Fibroblast of lung (primary cell): ENCODE results near the gene NMNAT3. TPM values are rescaled to one million over a fixed set of nuclear protein-coding genes. Genes with fewer than 3 reads are reported as not detected.

Experiments used
- DNase-seq, 2 donors: peaks; one replicate each; pipeline versions ENCODE4 v3.0.0 to v3.0.0-alpha.2; 2010; ENCODE audit warnings: low read depth in 2 of 2
- H2AFZ ChIP-seq: 2 replicates; pipeline ENCODE4 v1.5.1; 2012; ENCODE audit warnings: low read length, control low read depth, inconsistent platforms
- H3K27ac ChIP-seq: 2 replicates; pipeline ENCODE4 v1.5.1; 2011; ENCODE audit warnings: low read length, control low read depth; ENCODE audit not compliant: insufficient read depth
- H3K27me3 ChIP-seq: 2 replicates; pipeline ENCODE4 v1.5.1; 2011; ENCODE audit warnings: mild to moderate bottlenecking, low read length; ENCODE audit not compliant: control insufficient read depth, insufficient read depth
- H3K36me3 ChIP-seq: 2 replicates; pipeline ENCODE4 v1.5.1; 2011; ENCODE audit warnings: low read length; ENCODE audit not compliant: control insufficient read depth, insufficient read depth
- H3K4me1 ChIP-seq: 2 replicates; pipeline ENCODE4 v1.5.1; 2011; ENCODE audit warnings: low read length; ENCODE audit not compliant: control insufficient read depth, insufficient read depth; ENCODE audit errors: extremely low read depth
- H3K4me2 ChIP-seq: 2 replicates; pipeline ENCODE4 v1.5.1; 2011; ENCODE audit warnings: low read length, control low read depth; ENCODE audit not compliant: insufficient read depth; ENCODE audit errors: extremely low read depth
- H3K4me3 ChIP-seq, 4 experiments: fragments of 200-600 bp in 1 of 4; sonication (generic) in 1 of 4; replicated peaks in 1 of 4; 2 replicates each; pipeline ENCODE4 v1.5.1; 2011 to 2016; ENCODE audit warnings: low read length in 4 of 4, low read depth in 3 of 4, mild to moderate bottlenecking in 3 of 4, control low read depth in 2 of 4, inconsistent platforms in 1 of 4, mixed read lengths in 1 of 4; ENCODE audit not compliant: insufficient read depth in 1 of 4; ENCODE audit errors: control extremely low read depth in 1 of 4
- H3K79me2 ChIP-seq: 2 replicates; pipeline ENCODE4 v1.5.1; 2012; ENCODE audit warnings: mild to moderate bottlenecking, low read length, inconsistent platforms; ENCODE audit not compliant: control insufficient read depth, insufficient read depth
- H3K9ac ChIP-seq: 2 replicates; pipeline ENCODE4 v1.5.1; 2011; ENCODE audit warnings: mild to moderate bottlenecking, low read length, control low read depth; ENCODE audit not compliant: insufficient read depth
- H3K9me3 ChIP-seq: 2 replicates; pipeline ENCODE4 v1.5.1; 2012; ENCODE audit warnings: low read depth, low read length; ENCODE audit not compliant: control insufficient read depth, insufficient read depth
- H4K20me1 ChIP-seq: 2 replicates; pipeline ENCODE4 v1.5.1; 2011; ENCODE audit warnings: low read length; ENCODE audit not compliant: control insufficient read depth, insufficient read depth; ENCODE audit errors: extremely low read depth
- EZH2 ChIP-seq: IDR thresholded peaks from 2 replicates; pipeline ENCODE4 v1.5.1; 2012; ENCODE audit warnings: low read length, control low read depth, mild to moderate bottlenecking; ENCODE audit errors: missing control alignments
- polyA plus RNA-seq, 2 donors: library from polyadenylated mRNA; depleted of rRNA in 1 of 2; stranded (reverse) in 1 of 2; unstranded in 1 of 2; fragments of >200 nt; gene quantifications; 2 replicates each; pipeline ENCODE4 v1.2.1, GENCODE V29; 2011 to 2012; ENCODE audit warnings: missing spikeins in 1 of 2
- total RNA-seq: library from RNA; depleted of rRNA; stranded (reverse); fragments of >200 nt; gene quantifications from 2 replicates; pipeline ENCODE4 v1.2.1, GENCODE V29; 2014
- TF ChIP-seq, protein P1 (sequence below), 2 donors: IDR thresholded peaks in 1 of 2; conservative IDR thresholded peaks in 1 of 2; 1 replicate in 1 of 2; 2 replicates in 1 of 2; pipeline ENCODE4 v1.5.1; 2011 to 2012; ENCODE audit warnings: low read length in 2 of 2, control low read depth in 1 of 2, inconsistent platforms in 1 of 2, low read depth in 1 of 2, mild to moderate bottlenecking in 1 of 2

The NMNAT3 gene
- total and polyA plus RNA-seq, 2 donors (not counting 1 experiment from before 2014, with no cell fraction given), result 0.68 to 2.5 TPM

DNA sequence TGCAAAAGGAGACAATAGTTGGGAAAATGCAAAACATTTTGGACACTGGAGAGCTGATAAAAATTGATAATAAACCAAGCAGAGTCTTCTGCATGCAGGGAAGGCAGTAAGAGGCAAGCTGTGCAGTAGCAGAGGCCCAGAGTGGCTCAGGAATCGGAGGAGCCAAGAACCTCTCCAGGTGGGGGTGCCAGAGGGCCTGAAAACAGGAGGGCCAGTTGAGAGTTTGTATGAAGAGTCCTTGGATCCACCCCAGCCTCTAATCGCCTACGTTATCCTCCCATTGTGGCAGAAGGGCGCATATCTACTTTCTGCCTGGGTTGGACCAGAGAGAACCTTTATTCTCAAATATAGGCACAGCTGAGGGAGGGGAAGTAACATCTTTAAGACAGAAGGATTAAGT lies 89.3 kb downstream of the NMNAT3 start:
- Histone ChIP-seq H4K20me1 (no peaks in the 10 kb centered on the region), H3K79me2 (no peaks in the 10 kb centered on the region), H3K27ac (no peak overlapping the region), H2AFZ (no peak overlapping the region), H3K9ac (no peak overlapping the region), H3K27me3 (no peaks in the 10 kb centered on the region), H3K9me3 (no peaks in the 10 kb centered on the region), H3K4me1 (no peaks in the 10 kb centered on the region), H3K4me3 (no peak overlapping the region), H3K36me3 (no peaks in the 10 kb centered on the region), H3K4me2 (no peak overlapping the region)
- no peak for DNase-seq
- TF ChIP-seq, protein P1, sequence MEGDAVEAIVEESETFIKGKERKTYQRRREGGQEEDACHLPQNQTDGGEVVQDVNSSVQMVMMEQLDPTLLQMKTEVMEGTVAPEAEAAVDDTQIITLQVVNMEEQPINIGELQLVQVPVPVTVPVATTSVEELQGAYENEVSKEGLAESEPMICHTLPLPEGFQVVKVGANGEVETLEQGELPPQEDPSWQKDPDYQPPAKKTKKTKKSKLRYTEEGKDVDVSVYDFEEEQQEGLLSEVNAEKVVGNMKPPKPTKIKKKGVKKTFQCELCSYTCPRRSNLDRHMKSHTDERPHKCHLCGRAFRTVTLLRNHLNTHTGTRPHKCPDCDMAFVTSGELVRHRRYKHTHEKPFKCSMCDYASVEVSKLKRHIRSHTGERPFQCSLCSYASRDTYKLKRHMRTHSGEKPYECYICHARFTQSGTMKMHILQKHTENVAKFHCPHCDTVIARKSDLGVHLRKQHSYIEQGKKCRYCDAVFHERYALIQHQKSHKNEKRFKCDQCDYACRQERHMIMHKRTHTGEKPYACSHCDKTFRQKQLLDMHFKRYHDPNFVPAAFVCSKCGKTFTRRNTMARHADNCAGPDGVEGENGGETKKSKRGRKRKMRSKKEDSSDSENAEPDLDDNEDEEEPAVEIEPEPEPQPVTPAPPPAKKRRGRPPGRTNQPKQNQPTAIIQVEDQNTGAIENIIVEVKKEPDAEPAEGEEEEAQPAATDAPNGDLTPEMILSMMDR (conservative IDR thresholded peaks at IDR 0.05 in 1 of 2, IDR thresholded peaks at IDR 0.05 in 1 of 2; ENCODE audit: low read depth in 1 of 2, low read length in 2 of 2), result no peak
- no peak for TF ChIP-seq EZH2

DNA sequence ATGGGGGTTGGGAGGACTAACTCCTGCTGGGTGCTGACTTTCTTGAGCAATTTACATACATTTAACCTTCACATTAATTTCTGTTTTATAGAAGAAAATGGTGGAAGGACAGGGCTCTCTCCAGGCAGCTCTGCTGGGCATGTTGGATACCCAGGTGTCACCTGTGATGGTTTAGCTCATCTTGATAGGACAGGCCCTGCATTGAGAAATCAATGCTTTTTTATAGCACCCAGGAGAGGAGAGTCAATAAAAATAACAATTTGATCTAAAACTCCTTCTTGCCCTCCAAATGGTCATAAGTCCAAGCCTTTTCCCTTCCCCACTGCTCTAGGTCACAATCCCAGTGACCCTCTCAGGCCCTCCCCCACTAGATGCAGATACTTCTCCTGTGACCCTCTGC lies 90.0 kb downstream of the NMNAT3 start:
- Histone ChIP-seq H3K9ac (no peak overlapping the region), H2AFZ (no peak overlapping the region), H3K27ac (no peak overlapping the region), H3K36me3 (no peaks in the 10 kb centered on the region), H3K4me3 (no peak overlapping the region), H3K79me2 (no peaks in the 10 kb centered on the region), H4K20me1 (no peaks in the 10 kb centered on the region), H3K4me1 (no peaks in the 10 kb centered on the region), H3K4me2 (no peak overlapping the region), H3K27me3 (no peaks in the 10 kb centered on the region), H3K9me3 (no peaks in the 10 kb centered on the region)
- TF ChIP-seq, protein P1 (conservative IDR thresholded peaks at IDR 0.05 in 1 of 2, IDR thresholded peaks at IDR 0.05 in 1 of 2; ENCODE audit: low read depth in 1 of 2, low read length in 2 of 2), result no peak
- TF ChIP-seq EZH2, result no peak
- DNase-seq, result no peak

DNA sequence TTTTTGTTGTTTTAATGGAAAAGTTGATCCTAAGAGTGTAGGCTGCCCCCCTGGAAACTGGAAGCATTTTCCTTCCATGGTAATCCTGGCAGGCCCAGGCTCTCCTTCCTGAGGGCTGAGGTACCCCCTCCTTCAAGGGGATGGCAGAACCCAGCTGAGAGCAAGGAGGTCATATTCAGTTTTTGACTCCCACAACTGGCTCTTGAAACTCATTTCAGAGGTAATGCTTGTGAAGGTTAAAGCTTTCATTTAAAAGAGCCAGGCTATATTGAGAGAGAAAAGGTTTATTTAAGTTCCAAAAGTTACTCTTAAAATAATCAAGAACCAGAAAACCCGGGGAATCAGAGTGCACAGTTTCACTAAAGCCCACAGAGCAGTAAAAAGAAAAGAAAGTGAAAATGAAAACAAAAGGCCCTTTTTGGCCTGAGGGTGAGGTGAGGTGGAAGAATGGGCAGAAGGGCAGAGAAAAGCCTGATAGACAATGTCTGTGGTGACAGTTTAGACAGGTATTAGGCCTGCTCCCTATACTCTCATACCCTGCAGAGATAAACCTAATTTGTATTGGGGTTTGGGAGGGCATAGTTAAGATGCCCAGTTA lies 91.3 kb downstream of the NMNAT3 start:
- no peaks in the 10 kb centered on the region for H4K20me1 ChIP-seq
- no peak for TF ChIP-seq EZH2
- TF ChIP-seq, protein P1 (conservative IDR thresholded peaks at IDR 0.05 in 1 of 2, IDR thresholded peaks at IDR 0.05 in 1 of 2; ENCODE audit: low read depth in 1 of 2, low read length in 2 of 2), result no peak
- H3K4me2 ChIP-seq, result no peak overlapping the region
- DNase-seq, result no peak
- no peaks in the 10 kb centered on the region for H3K79me2 ChIP-seq
- H2AFZ ChIP-seq, result no peak overlapping the region
- no peak overlapping the region for H3K4me3 ChIP-seq
- H3K36me3 ChIP-seq, result no peaks in the 10 kb centered on the region
- H3K27me3 ChIP-seq, result no peaks in the 10 kb centered on the region
- no peaks in the 10 kb centered on the region for H3K9me3 ChIP-seq
- H3K9ac ChIP-seq, result no peak overlapping the region
- no peak overlapping the region for H3K27ac ChIP-seq
- H3K4me1 ChIP-seq, result no peaks in the 10 kb centered on the region
